ENCODE measurements around the gene PANK4. TPM values are rescaled to one million over a fixed set of nuclear protein-coding genes. Genes with fewer than 3 reads are reported as not detected.

Gene PANK4
- total and polyA plus RNA-seq, 10 of the 15 experiments (the other 5 are each of a cell fraction or from before 2014, with no cell fraction given): 0.35 to 38.0 (median 18.6) TPM

- 99% methylated on average over 14 of the region's 14 CpGs for WGBS (ENCODE audit: insufficient coverage, insufficient replicate concordance, low lambda C conversion rate, missing lambda C conversion rate)
- ChIA-PET CTCF (no interaction called here), POLR2A (no interaction called here), RAD21 (ENCODE audit: unreplicated experiment) (no interaction called here), SMC1A (ENCODE audit: uncharacterized antibody, unreplicated experiment) (no interaction called here)
- Histone ChIP-seq H2AFZ (ENCODE audit: control insufficient read depth, low read depth, low read length) (no peak overlapping the region), H3K4me3 (no peak overlapping the region), H4K20me1 (ENCODE audit: control insufficient read depth, insufficient read depth) (no peaks in the 10 kb centered on the region), H3K27me3 (replicated peaks in 1 of 2; ENCODE audit: control insufficient read depth in 2 of 2, insufficient read depth in 2 of 2, low read length in 1 of 2) (no peaks in the 10 kb centered on the region), H3K79me2 (ENCODE audit: control insufficient read depth, insufficient read depth, low read length) (no peaks in the 10 kb centered on the region), H3K36me3 (ENCODE audit: control insufficient read depth in 2 of 2, insufficient read depth in 2 of 2, low read length in 1 of 2) (peaks cover 8 to 58% of the 10 kb centered on the region in 2 experiments; a peak in 3 of 4 replicates), H3K4me1 (ENCODE audit: control insufficient read depth, insufficient read depth, low read length) (no peaks in the 10 kb centered on the region), H3K9ac (ENCODE audit: control insufficient read depth, insufficient read depth, low read length) (no peak overlapping the region), H3K4me2 (ENCODE audit: control insufficient read depth, insufficient read depth) (no peak overlapping the region), H3K9me3 (replicated peaks; ENCODE audit: control insufficient read depth, insufficient read depth, low read length) (no peaks in the 10 kb centered on the region), H3K27ac (ENCODE audit: control insufficient read depth, insufficient read depth) (no peak overlapping the region)
- TF ChIP-seq ASH2L (IDR thresholded peaks at IDR 0.05; ENCODE audit: borderline replicate concordance, low read depth): no peak
- TF ChIP-seq RFX5 (IDR thresholded peaks at IDR 0.05; ENCODE audit: low read depth, low read length): no peak
- TF ChIP-seq ZBTB11 (CRISPR knock-in tag; IDR thresholded peaks at IDR 0.05): no peak
- TF ChIP-seq SMAD1 (IDR thresholded peaks at IDR 0.05; ENCODE audit: low read depth, partially characterized antibody): no peak
- TF ChIP-seq SMAD5 (IDR thresholded peaks at IDR 0.05; ENCODE audit: low read depth): no peak
- TF ChIP-seq RB1 (IDR thresholded peaks at IDR 0.05; ENCODE audit: borderline replicate concordance): no peak
- no peak for TF ChIP-seq TBL1XR1 (IDR thresholded peaks at IDR 0.05; ENCODE audit: low read depth, low read length)
- TF ChIP-seq E4F1 (IDR thresholded peaks at IDR 0.05; ENCODE audit: borderline replicate concordance, partially characterized antibody): no peak
- TF ChIP-seq CREM (IDR thresholded peaks at IDR 0.05; ENCODE audit: low read depth): no peak
- no peak for TF ChIP-seq MXI1 (IDR thresholded peaks at IDR 0.05; ENCODE audit: low read depth, low read length)
- no peak for TF ChIP-seq BCL11A (IDR thresholded peaks at IDR 0.05; ENCODE audit: low read depth, low read length)
- in situ Hi-C loops (cut with MboI) (no loop called here), intact Hi-C loops (cut with micrococcal nuclease; ENCODE audit: unreplicated experiment) (no loop called here)
- no TSS peak for BruUV-seq (replicated peaks)
- FAIRE-seq: no peak
- no peak for DNase-seq (ENCODE audit: low read depth, low spot score)
- no peak for ATAC-seq
These were observed 9.4 kb downstream of the PANK4 start for GRCh38 chr1:2516946-2517345.

Data from GM12878 (cell line).